ENCODE results near the gene RYR3. TPM values are rescaled to one million over a fixed set of nuclear protein-coding genes. Genes with fewer than 3 reads are reported as not detected.
"Not testable (repeated sequence)": the region's sequence is repeated elsewhere in the genome, so short reads cannot be mapped to it uniquely, and the experiment has no call there.

RYR3 gene
- total RNA-seq, 1 donor from 2014 or later, result 2.0 TPM

- no peak for DNase-seq (ENCODE audit: low spot score)
Observed at GRCh38 chr15:33768670-33769190, 458.0 kb downstream of the RYR3 start.

GRCh38 chr15:33773969-33774368 lies 463.2 kb downstream of the RYR3 start:
- DNase-seq (ENCODE audit: low spot score), result no peak

- no peak for DNase-seq (ENCODE audit: low spot score)
Observed at GRCh38 chr15:33778852-33779251, 468.1 kb downstream of the RYR3 start.

GRCh38 chr15:33780011-33780768 lies 469.4 kb downstream of the RYR3 start:
- DNase-seq (ENCODE audit: low spot score), result no peak

GRCh38 chr15:33782966-33783365 lies 472.2 kb downstream of the RYR3 start:
- DNase-seq (ENCODE audit: low spot score), result no peak

- no peak for DNase-seq (ENCODE audit: low spot score)
Observed at GRCh38 chr15:33785366-33785765, 474.6 kb downstream of the RYR3 start.

GRCh38 chr15:33788906-33789540 lies 478.3 kb downstream of the RYR3 start:
- no peak for DNase-seq (ENCODE audit: low spot score)

GRCh38 chr15:33794453-33794852 lies 483.7 kb downstream of the RYR3 start:
- DNase-seq (ENCODE audit: low spot score), result no peak

- no peak for DNase-seq (ENCODE audit: low spot score)
Observed at GRCh38 chr15:33795070-33795469, 484.3 kb downstream of the RYR3 start.

GRCh38 chr15:33797651-33798050 lies 486.9 kb downstream of the RYR3 start:
- no peak for DNase-seq (ENCODE audit: low spot score)

- DNase-seq (ENCODE audit: low spot score), result no peak
Observed at GRCh38 chr15:33801954-33802353, 491.2 kb downstream of the RYR3 start.

GRCh38 chr15:33807665-33808064 lies 496.9 kb downstream of the RYR3 start:
- no peak for DNase-seq (ENCODE audit: low spot score)

- no peak for DNase-seq (ENCODE audit: low spot score)
Observed at GRCh38 chr15:33808720-33809457, 498.1 kb downstream of the RYR3 start.

GRCh38 chr15:33810073-33810595 lies 499.4 kb downstream of the RYR3 start:
- no peak for DNase-seq (ENCODE audit: low spot score)

- no peak for DNase-seq (ENCODE audit: low spot score)
Observed at GRCh38 chr15:33810806-33811205, 500.0 kb downstream of the RYR3 start.

GRCh38 chr15:33813891-33814290 lies 503.1 kb downstream of the RYR3 start:
- DNase-seq (ENCODE audit: low spot score), result no peak

GRCh38 chr15:33819499-33819898 lies 508.7 kb downstream of the RYR3 start:
- DNase-seq (ENCODE audit: low spot score), result not testable (repeated sequence)

- DNase-seq (ENCODE audit: low spot score), result no peak
Observed at GRCh38 chr15:33822479-33822878, 511.7 kb downstream of the RYR3 start.

GRCh38 chr15:33823119-33823518 lies 512.4 kb downstream of the RYR3 start:
- DNase-seq (ENCODE audit: low spot score), result no peak

GRCh38 chr15:33825453-33825852 lies 514.7 kb downstream of the RYR3 start:
- no peak for DNase-seq (ENCODE audit: low spot score)

GRCh38 chr15:33826201-33826600 lies 515.4 kb downstream of the RYR3 start:
- no peak for DNase-seq (ENCODE audit: low spot score)

GRCh38 chr15:33830351-33830750 lies 519.6 kb downstream of the RYR3 start:
- no peak for DNase-seq (ENCODE audit: low spot score)
